ENCODE results near the gene FAU. TPM values are rescaled to one million over a fixed set of nuclear protein-coding genes. Genes with fewer than 3 reads are reported as not detected.

FAU gene
- total RNA-seq, 4 donors from 2014 or later, result 161 to 5,220 (median 1,903) TPM

DNA sequence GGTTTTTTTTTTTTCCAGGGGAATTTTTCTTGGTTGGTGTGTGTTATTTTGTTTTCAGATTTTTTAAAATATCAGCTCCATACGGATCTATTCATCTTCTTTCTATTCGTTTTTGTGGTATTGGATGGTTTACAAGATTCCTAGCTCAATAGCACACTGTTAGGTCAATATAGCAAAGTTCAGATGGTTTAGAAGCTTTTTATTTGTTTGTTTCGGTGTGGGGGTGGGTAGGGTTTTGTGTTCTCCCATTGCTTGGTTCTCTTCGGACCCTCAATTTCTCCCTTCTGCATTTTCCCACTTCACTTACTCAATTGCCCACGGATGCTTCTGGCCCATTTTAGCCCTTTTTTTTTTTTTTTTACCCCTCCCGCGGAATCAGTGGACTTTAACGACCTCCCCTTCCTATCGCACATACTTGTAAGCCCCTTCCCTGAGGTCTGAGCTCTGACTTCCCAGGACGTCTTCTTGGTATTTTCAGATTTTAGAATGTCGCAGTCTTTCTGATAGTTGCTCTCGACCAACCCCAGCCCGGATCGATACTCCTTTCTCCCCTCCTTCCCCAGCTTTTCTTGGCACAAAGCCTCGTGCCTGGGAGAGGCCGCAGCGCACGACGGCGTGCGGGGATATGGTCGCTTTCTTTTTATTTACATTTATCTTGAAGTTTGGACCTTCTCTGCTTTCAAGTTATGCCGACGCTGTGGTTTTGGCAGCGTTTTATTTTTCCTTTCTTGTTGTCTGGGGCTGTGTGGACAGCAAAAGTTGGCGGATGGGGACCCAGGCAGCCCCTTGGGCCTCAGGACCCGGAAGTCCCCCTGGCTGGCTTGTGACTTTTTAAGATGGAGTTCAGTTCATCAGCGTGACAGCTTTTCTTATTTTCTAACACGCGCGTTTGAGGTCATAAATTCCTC lies 43.7 kb upstream of the FAU start:
- no peaks in the 10 kb centered on the region for H3K36me3 ChIP-seq
- TF ChIP-seq POLR2A (IDR thresholded peaks at IDR 0.05), result no peak
- TF ChIP-seq, protein P1, sequence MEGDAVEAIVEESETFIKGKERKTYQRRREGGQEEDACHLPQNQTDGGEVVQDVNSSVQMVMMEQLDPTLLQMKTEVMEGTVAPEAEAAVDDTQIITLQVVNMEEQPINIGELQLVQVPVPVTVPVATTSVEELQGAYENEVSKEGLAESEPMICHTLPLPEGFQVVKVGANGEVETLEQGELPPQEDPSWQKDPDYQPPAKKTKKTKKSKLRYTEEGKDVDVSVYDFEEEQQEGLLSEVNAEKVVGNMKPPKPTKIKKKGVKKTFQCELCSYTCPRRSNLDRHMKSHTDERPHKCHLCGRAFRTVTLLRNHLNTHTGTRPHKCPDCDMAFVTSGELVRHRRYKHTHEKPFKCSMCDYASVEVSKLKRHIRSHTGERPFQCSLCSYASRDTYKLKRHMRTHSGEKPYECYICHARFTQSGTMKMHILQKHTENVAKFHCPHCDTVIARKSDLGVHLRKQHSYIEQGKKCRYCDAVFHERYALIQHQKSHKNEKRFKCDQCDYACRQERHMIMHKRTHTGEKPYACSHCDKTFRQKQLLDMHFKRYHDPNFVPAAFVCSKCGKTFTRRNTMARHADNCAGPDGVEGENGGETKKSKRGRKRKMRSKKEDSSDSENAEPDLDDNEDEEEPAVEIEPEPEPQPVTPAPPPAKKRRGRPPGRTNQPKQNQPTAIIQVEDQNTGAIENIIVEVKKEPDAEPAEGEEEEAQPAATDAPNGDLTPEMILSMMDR (IDR thresholded peaks at IDR 0.05), result no peak
- intact Hi-C loops (cut with DNase I; ENCODE audit: low total_unique reads), result no loop called here
- H3K4me1 ChIP-seq, result no peaks in the 10 kb centered on the region
- H3K27ac ChIP-seq, result peak overlapping the region; percentile 10 to 49
- H3K27me3 ChIP-seq, result no peaks in the 10 kb centered on the region
- peak overlapping the region in 1 of 2 donors; percentile 19 for H3K4me3 ChIP-seq
- H3K9me3 ChIP-seq, result no peaks in the 10 kb centered on the region
- DNase-seq, result no peak

GRCh38 chr11:65163684-65164083 lies 41.8 kb upstream of the FAU start:
- no peaks in the 10 kb centered on the region for H3K9me3 ChIP-seq
- no peaks in the 10 kb centered on the region for H3K4me1 ChIP-seq
- intact Hi-C loops (cut with DNase I; ENCODE audit: low total_unique reads), result no loop called here
- no peak overlapping the region for H3K4me3 ChIP-seq
- H3K36me3 ChIP-seq, result no peaks in the 10 kb centered on the region
- H3K27ac ChIP-seq, result no peak overlapping the region
- TF ChIP-seq, protein P1 (IDR thresholded peaks at IDR 0.05), result no peak
- no peak for TF ChIP-seq POLR2A (IDR thresholded peaks at IDR 0.05)
- no peak for DNase-seq
- H3K27me3 ChIP-seq, result no peaks in the 10 kb centered on the region

DNA sequence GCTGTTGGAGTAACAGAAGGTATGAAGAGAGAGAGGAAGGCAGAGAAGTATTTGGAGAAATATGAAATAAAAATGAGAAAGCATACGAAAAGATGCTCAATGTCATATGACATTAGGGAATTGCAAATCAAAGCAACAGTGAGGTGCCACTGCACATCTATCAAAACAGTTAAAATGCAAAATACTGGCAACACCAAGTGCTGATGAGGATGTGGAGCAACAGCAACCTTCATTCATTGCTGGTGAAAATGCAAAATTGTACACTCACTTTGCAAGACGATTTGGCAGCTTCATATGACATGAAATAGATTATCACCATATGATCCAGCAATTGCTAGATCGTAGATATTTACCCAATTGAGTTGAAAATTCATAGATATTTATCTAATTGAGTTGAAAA lies 38.7 kb upstream of the FAU start:
- H3K4me3 ChIP-seq, result no peak overlapping the region
- no peaks in the 10 kb centered on the region for H3K36me3 ChIP-seq
- TF ChIP-seq, protein P1 (IDR thresholded peaks at IDR 0.05), result no peak
- no peak for TF ChIP-seq POLR2A (IDR thresholded peaks at IDR 0.05)
- H3K9me3 ChIP-seq, result no peaks in the 10 kb centered on the region
- no peaks in the 10 kb centered on the region for H3K4me1 ChIP-seq
- H3K27ac ChIP-seq, result no peak overlapping the region
- no peaks in the 10 kb centered on the region for H3K27me3 ChIP-seq
- no peak for DNase-seq
- intact Hi-C loops (cut with DNase I; ENCODE audit: low total_unique reads), result no loop called here

DNA sequence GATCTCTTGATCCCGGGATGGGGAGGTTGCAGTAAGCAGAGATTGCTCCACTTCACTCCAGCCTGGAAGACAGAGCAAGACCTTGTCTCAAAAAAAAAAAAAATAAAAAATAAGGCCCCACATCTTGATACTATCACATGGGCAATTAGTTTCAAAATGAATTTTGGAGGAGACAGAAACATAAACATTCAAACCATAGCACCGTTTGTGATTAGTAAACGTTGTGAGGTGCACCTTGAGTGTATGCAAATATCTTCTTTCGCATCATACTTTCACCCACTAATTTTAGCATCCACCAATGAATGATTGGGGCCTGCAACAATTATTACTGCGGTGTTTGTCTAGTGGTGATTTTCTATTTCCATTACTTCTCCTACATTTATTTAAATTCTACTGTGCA lies 37.1 kb upstream of the FAU start:
- H3K27ac ChIP-seq, result no peak overlapping the region
- no peaks in the 10 kb centered on the region for H3K9me3 ChIP-seq
- no peak for DNase-seq
- no peaks in the 10 kb centered on the region for H3K27me3 ChIP-seq
- no peaks in the 10 kb centered on the region for H3K4me1 ChIP-seq
- no peaks in the 10 kb centered on the region for H3K36me3 ChIP-seq
- TF ChIP-seq, protein P1 (IDR thresholded peaks at IDR 0.05), result no peak
- no peak for TF ChIP-seq POLR2A (IDR thresholded peaks at IDR 0.05)
- H3K4me3 ChIP-seq, result no peak overlapping the region
- intact Hi-C loops (cut with DNase I; ENCODE audit: low total_unique reads), result no loop called here

DNA sequence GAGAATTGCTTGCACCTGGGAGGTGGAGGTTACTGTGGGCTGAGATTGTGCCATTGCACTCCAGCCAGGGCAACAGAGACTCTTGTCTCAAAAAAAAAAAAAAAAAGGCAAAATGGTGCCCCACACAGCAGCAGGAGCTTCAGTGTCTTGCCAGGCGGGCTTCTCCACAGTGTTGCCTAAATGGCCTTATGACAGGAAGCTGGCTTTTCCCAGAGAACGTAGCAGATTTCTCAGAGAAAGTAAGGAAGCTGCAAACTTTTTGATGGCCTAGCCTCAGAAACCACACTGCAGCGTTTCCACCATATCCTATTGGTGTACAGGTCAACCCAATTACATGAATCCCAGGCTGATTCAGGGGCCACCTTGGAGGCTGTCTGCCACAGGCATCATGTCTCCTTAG lies 35.4 kb upstream of the FAU start:
- Histone ChIP-seq H3K27ac (no peak overlapping the region), H3K4me3 (no peak overlapping the region), H3K4me1 (no peaks in the 10 kb centered on the region), H3K27me3 (no peaks in the 10 kb centered on the region), H3K36me3 (no peaks in the 10 kb centered on the region), H3K9me3 (no peaks in the 10 kb centered on the region)
- intact Hi-C loops (cut with DNase I; ENCODE audit: low total_unique reads), result no loop called here
- TF ChIP-seq, protein P1 (IDR thresholded peaks at IDR 0.05), result no peak
- TF ChIP-seq POLR2A (IDR thresholded peaks at IDR 0.05), result no peak
- DNase-seq, result no peak

Measured in uterus (tissue), 4 donors.